RWPE2 (cell line): ENCODE measurements around the gene TM9SF4.

Experiments used
- ATAC-seq: fragments of 200-7000 bp; cut with Tn5 transposase; 3 replicates; pipeline ENCODE4 v1.9.1; 2021; ENCODE audit warnings: low read depth
- DNase-seq: peaks from one replicate; pipeline ENCODE4 v3.0.0-alpha.2; 2020; ENCODE audit warnings: low spot score
- H3K27ac ChIP-seq: fragments of 450-650 bp; 2 replicates; pipeline ENCODE4 v1.5.1; 2017; ENCODE audit warnings: mild to moderate bottlenecking; ENCODE audit not compliant: poor library complexity, severe bottlenecking
- H3K27me3 ChIP-seq: fragments of 250-450 bp; sonication (Bioruptor Pico); 2 replicates; pipeline ENCODE4 v1.5.1; 2021; ENCODE audit warnings: mild to moderate bottlenecking, moderate library complexity; ENCODE audit not compliant: insufficient read depth, poor library complexity, severe bottlenecking
- H3K36me3 ChIP-seq: fragments of 250-450 bp; sonication (Bioruptor Pico); 2 replicates; pipeline ENCODE4 v1.5.1; 2020; ENCODE audit warnings: low read depth, mild to moderate bottlenecking, moderate library complexity
- H3K4me1 ChIP-seq: fragments of 250-450 bp; sonication (Bioruptor Pico); 2 replicates; pipeline ENCODE4 v1.5.1; 2021; ENCODE audit warnings: mild to moderate bottlenecking, moderate library complexity; ENCODE audit not compliant: insufficient read depth, poor library complexity, severe bottlenecking
- H3K4me3 ChIP-seq: fragments of 250-450 bp; sonication (Bioruptor Pico); 2 replicates; pipeline ENCODE4 v1.5.1; 2021; ENCODE audit warnings: mild to moderate bottlenecking, moderate library complexity; ENCODE audit not compliant: severe bottlenecking
- H3K9me3 ChIP-seq: fragments of 250-450 bp; sonication (Bioruptor Pico); 2 replicates; pipeline ENCODE4 v1.5.1; 2021; ENCODE audit warnings: mild to moderate bottlenecking, moderate library complexity; ENCODE audit not compliant: severe bottlenecking
- CTCF ChIP-seq: fragments of 450-650 bp; IDR thresholded peaks from one replicate; pipeline ENCODE4 v1.5.1; 2017; ENCODE audit warnings: mild to moderate bottlenecking, moderate library complexity; ENCODE audit not compliant: poor library complexity, severe bottlenecking

TM9SF4 gene

DNA sequence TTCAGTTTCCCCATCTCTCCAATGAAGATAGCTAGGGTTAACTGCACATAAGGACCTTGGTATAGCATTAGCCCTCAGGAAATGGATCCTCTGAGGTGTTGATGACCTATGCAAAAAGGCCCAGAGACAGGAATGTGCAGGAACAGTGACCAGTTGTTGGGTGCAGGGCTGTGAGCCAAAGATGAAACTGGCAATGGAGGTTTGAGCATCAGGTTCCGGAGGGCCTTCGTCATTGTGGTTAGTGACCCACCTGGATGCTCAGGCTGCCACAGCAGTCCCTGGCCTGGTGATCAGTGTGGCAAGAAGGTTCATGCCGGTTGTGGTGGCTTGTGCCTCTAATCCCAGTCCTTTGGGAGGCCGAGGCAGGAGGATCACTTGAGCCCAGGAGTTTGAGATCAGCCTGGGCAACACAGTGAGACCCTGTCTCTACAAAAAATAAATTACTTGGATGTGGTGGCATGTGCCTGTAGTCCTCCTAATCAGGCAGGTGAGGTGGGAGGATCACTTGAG is 43.7 kb downstream of the TM9SF4 start:
- Histone ChIP-seq H3K4me1 (no peaks in the 10 kb centered on the region), H3K9me3 (no peaks in the 10 kb centered on the region), H3K27me3 (no peaks in the 10 kb centered on the region), H3K36me3 (peaks cover 92% of the 10 kb centered on the region), H3K27ac (no peak overlapping the region), H3K4me3 (no peak overlapping the region)
- no peak for ATAC-seq
- TF ChIP-seq CTCF: no peak
- peak; percentile 62 for DNase-seq

- ATAC-seq: no peak
- Histone ChIP-seq H3K27me3 (no peaks in the 10 kb centered on the region), H3K27ac (no peak overlapping the region), H3K4me1 (no peaks in the 10 kb centered on the region), H3K36me3 (peaks cover 92% of the 10 kb centered on the region), H3K4me3 (no peak overlapping the region), H3K9me3 (no peaks in the 10 kb centered on the region)
- no peak for TF ChIP-seq CTCF
- DNase-seq: peak; percentile 65
Measured at GRCh38 chr20:32153771-32154170, 44.3 kb downstream of the TM9SF4 start.

GRCh38 chr20:32155017-32155981 is 45.8 kb downstream of the TM9SF4 start:
- Histone ChIP-seq H3K9me3 (no peaks in the 10 kb centered on the region), H3K4me1 (no peaks in the 10 kb centered on the region), H3K27me3 (no peaks in the 10 kb centered on the region), H3K4me3 (no peak overlapping the region), H3K36me3 (peaks cover 92% of the 10 kb centered on the region), H3K27ac (peak overlapping the region; percentile 5)
- ATAC-seq (peak; percentile 71), DNase-seq (peak; percentile 81)
- peak; percentile 60 for TF ChIP-seq CTCF

GRCh38 chr20:32157611-32158010 is 48.1 kb downstream of the TM9SF4 start:
- Histone ChIP-seq H3K27me3 (no peaks in the 10 kb centered on the region), H3K9me3 (no peaks in the 10 kb centered on the region), H3K4me1 (no peaks in the 10 kb centered on the region), H3K27ac (no peak overlapping the region), H3K36me3 (peaks cover 92% of the 10 kb centered on the region), H3K4me3 (no peak overlapping the region)
- no peak for TF ChIP-seq CTCF
- DNase-seq: peak; percentile 78
- no peak for ATAC-seq

DNA sequence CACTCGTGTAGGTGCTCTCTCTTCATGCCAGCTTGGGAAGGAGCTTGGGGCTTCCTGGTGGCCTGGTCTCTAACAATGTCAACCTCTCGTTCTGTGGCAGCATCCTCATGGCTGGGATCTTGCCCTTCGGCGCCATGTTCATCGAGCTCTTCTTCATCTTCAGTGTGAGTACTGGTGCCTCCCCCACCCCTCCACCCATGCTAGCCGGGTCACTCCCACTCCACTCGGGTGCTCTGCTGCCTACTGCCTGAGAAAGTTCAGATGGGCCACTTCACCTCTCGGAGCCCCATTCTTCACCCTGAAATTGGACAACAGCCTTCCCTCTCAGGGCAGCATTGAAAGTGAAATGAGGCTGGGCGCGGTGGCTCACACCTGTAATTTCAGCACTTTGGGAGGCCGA is 48.8 kb downstream of the TM9SF4 start:
- Histone ChIP-seq H3K4me3 (no peak overlapping the region), H3K27me3 (no peaks in the 10 kb centered on the region), H3K36me3 (peaks cover 89% of the 10 kb centered on the region), H3K4me1 (no peaks in the 10 kb centered on the region), H3K27ac (no peak overlapping the region), H3K9me3 (no peaks in the 10 kb centered on the region)
- TF ChIP-seq CTCF: no peak
- ATAC-seq (no peak), DNase-seq (peak; percentile 69)
